GM12872 (cell line): Measurements from ENCODE around the gene SFMBT2.

Experiments
- CTCF ChIP-seq: IDR thresholded peaks from 3 replicates; pipeline ENCODE4 v1.5.1; 2011; ENCODE audit warnings: low read depth, mild to moderate bottlenecking, low read length, moderate library complexity; ENCODE audit not compliant: insufficient read depth

The SFMBT2 gene

DNA sequence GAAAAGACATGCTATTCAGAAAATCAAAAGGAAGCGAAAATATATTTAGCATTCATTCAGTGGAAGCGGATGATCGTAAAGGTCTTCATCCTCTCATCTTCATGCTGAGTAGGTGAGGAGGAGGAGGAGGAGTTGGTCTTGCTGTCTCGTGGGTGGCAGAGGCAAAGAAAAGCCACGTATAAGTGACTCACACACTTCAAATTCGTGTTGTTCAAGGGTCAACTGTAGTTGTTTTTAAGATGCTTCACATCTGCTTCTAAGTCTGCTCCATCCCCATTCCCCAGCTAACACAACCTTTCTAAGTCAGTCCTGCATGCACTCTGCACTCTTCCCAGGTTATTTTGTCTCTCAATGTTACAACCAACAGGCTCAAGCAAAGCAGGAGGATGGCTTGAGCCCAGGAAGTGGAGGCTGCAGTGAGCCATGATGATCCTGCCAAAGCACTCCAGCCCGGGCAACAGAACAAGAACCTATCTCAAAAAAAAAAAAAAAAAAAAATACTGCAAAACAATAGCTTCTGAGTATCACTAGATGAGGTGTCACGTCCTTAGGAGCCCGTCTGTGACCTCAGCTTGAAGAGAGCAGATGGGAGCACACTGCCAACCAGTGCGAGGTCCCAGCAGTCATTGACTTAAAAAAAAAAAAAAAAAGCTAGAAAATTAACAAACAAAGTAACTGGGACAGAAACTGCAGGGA is 70.5 kb downstream of the SFMBT2 start:
- no peak for TF ChIP-seq CTCF

DNA sequence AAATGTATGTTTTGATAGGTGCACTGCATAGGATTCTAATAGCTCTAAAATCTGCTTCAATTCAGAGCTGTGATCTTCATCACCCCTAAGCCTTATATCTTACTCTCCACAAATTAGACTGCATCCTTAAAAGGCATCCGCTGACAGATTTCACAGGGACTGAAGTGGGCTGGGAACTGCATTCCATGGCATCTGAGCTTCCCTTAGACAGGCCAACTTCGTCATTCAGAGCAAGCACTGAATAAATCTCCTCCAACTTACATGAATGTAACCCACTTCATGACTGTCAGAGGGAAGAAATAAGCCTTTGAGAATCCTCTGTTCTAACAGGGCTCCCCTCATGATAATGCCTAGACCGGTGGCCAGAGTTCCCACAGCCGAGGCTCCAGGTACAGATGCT is 71.3 kb downstream of the SFMBT2 start:
- TF ChIP-seq CTCF = no peak

DNA sequence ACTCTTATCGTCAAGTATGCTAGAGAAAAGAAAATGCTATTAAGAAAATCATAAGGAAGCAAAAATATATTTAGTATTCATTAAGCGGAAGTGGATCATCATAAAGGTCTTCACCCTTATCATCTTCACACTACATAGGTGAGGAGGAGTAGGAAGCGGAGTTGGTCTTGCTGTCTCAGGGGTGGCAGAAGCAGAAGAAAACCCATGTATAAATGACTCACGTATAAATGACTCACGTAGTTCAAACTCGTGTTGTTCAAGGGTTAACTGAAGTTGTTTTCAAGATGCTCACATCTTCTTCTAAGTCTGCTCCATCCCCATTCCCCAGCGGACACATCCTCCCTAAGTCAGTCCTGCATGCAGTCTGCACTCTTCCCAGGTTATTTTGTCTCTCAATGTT is 72.4 kb downstream of the SFMBT2 start:
- TF ChIP-seq CTCF = no peak

GRCh38 chr10:7337431-7338171 is 73.2 kb downstream of the SFMBT2 start:
- TF ChIP-seq CTCF = no peak

GRCh38 chr10:7335977-7336376 is 74.9 kb downstream of the SFMBT2 start:
- no peak for TF ChIP-seq CTCF

DNA sequence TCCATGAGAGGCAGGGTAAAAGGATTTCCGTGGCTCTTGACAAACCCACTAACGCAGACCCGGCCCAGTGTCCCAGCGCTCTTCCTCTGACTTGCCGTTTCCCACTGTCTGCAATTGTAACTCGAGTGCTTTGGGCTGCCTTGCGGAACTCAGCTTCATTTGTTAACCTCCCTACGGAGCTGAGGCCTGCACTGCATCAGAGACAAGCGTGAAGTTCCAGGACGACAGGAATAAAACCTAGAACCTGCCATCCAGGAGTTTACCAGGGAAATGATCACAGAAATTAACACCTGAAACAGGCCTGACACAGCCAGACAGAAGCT is 76.2 kb downstream of the SFMBT2 start:
- no peak for TF ChIP-seq CTCF

DNA sequence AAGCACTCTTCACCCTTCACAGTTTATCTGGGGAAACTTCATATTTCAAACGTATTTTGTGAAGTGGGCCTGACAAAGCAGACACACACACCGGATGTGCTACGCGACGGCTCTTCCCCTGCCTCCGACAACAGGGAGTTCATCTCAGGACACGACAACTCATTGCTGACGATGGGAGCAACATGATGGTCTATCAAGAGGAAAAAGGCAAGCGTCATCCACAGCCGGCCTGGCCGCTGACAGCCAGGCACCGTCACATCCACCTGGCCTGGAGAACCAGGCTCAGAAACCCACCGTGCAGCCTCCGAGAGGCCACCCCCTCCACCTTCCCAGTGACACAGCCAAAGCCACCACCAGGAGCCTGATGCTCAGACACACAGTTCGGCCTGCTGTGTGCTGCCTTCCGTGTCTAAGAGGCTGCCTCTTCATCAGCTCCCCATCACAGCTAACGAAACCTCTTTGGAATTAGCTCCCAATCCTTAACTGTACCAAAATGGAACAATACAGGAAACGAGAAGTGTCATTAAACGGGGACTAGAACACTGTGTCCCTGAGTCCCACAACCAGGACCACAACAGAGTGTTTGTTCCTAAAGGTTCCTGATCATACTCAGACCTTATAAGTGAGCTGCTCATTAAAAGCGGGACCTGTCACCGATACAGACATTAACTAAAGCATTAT is 76.7 kb downstream of the SFMBT2 start:
- no peak for TF ChIP-seq CTCF
